Activated naive CD4-positive, alpha-beta T cell treated with anti-CD3 and anti-CD28 coated beads, Interleukin-2, amount 50 U/mL, for 72 hours (primary cell): ENCODE data around the gene RAPGEF2. TPM values are rescaled to one million over a fixed set of nuclear protein-coding genes. Genes with fewer than 3 reads are reported as not detected.

Experiments
- ATAC-seq, 2 donors: fragments of 150-1000 bp; cut with Tn5 transposase; 2 replicates each; pipeline ENCODE4 v1.10.0; 2021; ENCODE audit warnings: mild to moderate bottlenecking in 2 of 2, moderate library complexity in 2 of 2
- DNase-seq, 2 donors: peaks; one replicate each; pipeline ENCODE4 v3.0.0; 2021 to 2022; ENCODE audit warnings: low spot score in 2 of 2
- H3K27ac Mint-ChIP-seq, 2 donors: one replicate each; pipeline ENCODE4 v1.8.0; 2022; ENCODE audit warnings: mild to moderate bottlenecking in 2 of 2, mixed read lengths in 2 of 2
- H3K36me3 Mint-ChIP-seq, 2 donors: one replicate each; pipeline ENCODE4 v1.8.0; 2022; ENCODE audit warnings: mixed read lengths in 2 of 2
- H3K9me3 Mint-ChIP-seq, 2 donors: one replicate each; pipeline ENCODE4 v1.8.0; 2022; ENCODE audit warnings: mixed read lengths in 2 of 2
- total RNA-seq, 2 donors: library from RNA; stranded (reverse); gene quantifications; one replicate each; pipeline ENCODE4 v1.2.3, GENCODE V29; 2022

The RAPGEF2 gene
- total RNA-seq, 2 donors from 2014 or later, result 11.1 to 34.8 TPM

- no peak overlapping the region for H3K27ac Mint-ChIP-seq
- no peak for DNase-seq
- ATAC-seq, result no peak
- no peaks in the 10 kb centered on the region for H3K9me3 Mint-ChIP-seq
- peaks cover 7 to 14% of the 10 kb centered on the region in 2 donors for H3K36me3 Mint-ChIP-seq
These were observed 156.1 kb downstream of the RAPGEF2 start for GRCh38 chr4:159258889-159259560.

GRCh38 chr4:159264057-159264456 is 161.2 kb downstream of the RAPGEF2 start:
- no peak for DNase-seq
- H3K9me3 Mint-ChIP-seq, result no peaks in the 10 kb centered on the region
- no peaks in the 10 kb centered on the region for H3K36me3 Mint-ChIP-seq

GRCh38 chr4:159266981-159267868 is 164.3 kb downstream of the RAPGEF2 start:
- Mint-ChIP-seq H3K9me3 (no peaks in the 10 kb centered on the region), H3K36me3 (no peaks in the 10 kb centered on the region), H3K27ac (no peak overlapping the region)
- DNase-seq (no peak), ATAC-seq (no peak)

More at GRCh38 chr4:159264057-159264456, 161.2 kb downstream of the RAPGEF2 start:
- no peak for ATAC-seq
- no peak overlapping the region for H3K27ac Mint-ChIP-seq

- Mint-ChIP-seq H3K9me3 (no peaks in the 10 kb centered on the region), H3K27ac (no peak overlapping the region), H3K36me3 (no peaks in the 10 kb centered on the region)
- DNase-seq, result no peak
- no peak for ATAC-seq
These were observed 165.0 kb downstream of the RAPGEF2 start for GRCh38 chr4:159267869-159268285.

GRCh38 chr4:159268607-159269006 is 165.7 kb downstream of the RAPGEF2 start:
- H3K9me3 Mint-ChIP-seq, result no peaks in the 10 kb centered on the region
- ATAC-seq (no peak), DNase-seq (no peak)
- no peak overlapping the region for H3K27ac Mint-ChIP-seq
- H3K36me3 Mint-ChIP-seq, result no peaks in the 10 kb centered on the region

GRCh38 chr4:159269116-159269515 is 166.2 kb downstream of the RAPGEF2 start:
- Mint-ChIP-seq H3K36me3 (no peaks in the 10 kb centered on the region), H3K27ac (no peak overlapping the region), H3K9me3 (no peaks in the 10 kb centered on the region)
- DNase-seq (no peak), ATAC-seq (no peak)

GRCh38 chr4:159269956-159270355 is 167.1 kb downstream of the RAPGEF2 start:
- Mint-ChIP-seq H3K9me3 (no peaks in the 10 kb centered on the region), H3K27ac (no peak overlapping the region), H3K36me3 (no peaks in the 10 kb centered on the region)
- no peak for DNase-seq
- no peak for ATAC-seq

- no peaks in the 10 kb centered on the region for H3K9me3 Mint-ChIP-seq
- H3K27ac Mint-ChIP-seq, result no peak overlapping the region
- no peaks in the 10 kb centered on the region for H3K36me3 Mint-ChIP-seq
- no peak for ATAC-seq
- DNase-seq, result no peak
These were observed 169.0 kb downstream of the RAPGEF2 start for GRCh38 chr4:159271856-159272255.

GRCh38 chr4:159272273-159273140 is 169.6 kb downstream of the RAPGEF2 start:
- no peak for DNase-seq
- Mint-ChIP-seq H3K9me3 (no peaks in the 10 kb centered on the region), H3K36me3 (peaks cover 0 to 2% of the 10 kb centered on the region in 2 donors), H3K27ac (no peak overlapping the region)
- no peak for ATAC-seq

- DNase-seq (no peak), ATAC-seq (no peak)
- Mint-ChIP-seq H3K36me3 (peaks cover 0 to 8% of the 10 kb centered on the region in 2 donors), H3K27ac (no peak overlapping the region), H3K9me3 (no peaks in the 10 kb centered on the region)
These were observed 170.2 kb downstream of the RAPGEF2 start for GRCh38 chr4:159273141-159273438.

- no peak overlapping the region for H3K27ac Mint-ChIP-seq
- peaks cover 0 to 8% of the 10 kb centered on the region in 2 donors for H3K36me3 Mint-ChIP-seq
- no peaks in the 10 kb centered on the region for H3K9me3 Mint-ChIP-seq
- DNase-seq (no peak), ATAC-seq (no peak)
These were observed 171.0 kb downstream of the RAPGEF2 start for GRCh38 chr4:159273841-159274240.

GRCh38 chr4:159278399-159278798 is 175.5 kb downstream of the RAPGEF2 start:
- Mint-ChIP-seq H3K36me3 (peaks cover 0 to 8% of the 10 kb centered on the region in 2 donors), H3K27ac (no peak overlapping the region), H3K9me3 (no peaks in the 10 kb centered on the region)
- DNase-seq (no peak), ATAC-seq (no peak)

- H3K9me3 Mint-ChIP-seq, result no peaks in the 10 kb centered on the region
- ATAC-seq (no peak), DNase-seq (no peak)
- no peak overlapping the region for H3K27ac Mint-ChIP-seq
- peaks cover 0 to 8% of the 10 kb centered on the region in 2 donors for H3K36me3 Mint-ChIP-seq
These were observed 176.2 kb downstream of the RAPGEF2 start for GRCh38 chr4:159279084-159279483.

- DNase-seq (no peak), ATAC-seq (no peak)
- Mint-ChIP-seq H3K27ac (no peak overlapping the region), H3K9me3 (no peaks in the 10 kb centered on the region), H3K36me3 (peaks cover 0 to 8% of the 10 kb centered on the region in 2 donors)
These were observed 177.7 kb downstream of the RAPGEF2 start for GRCh38 chr4:159280442-159281172.

GRCh38 chr4:159281771-159282170 is 178.9 kb downstream of the RAPGEF2 start:
- no peak for ATAC-seq
- Mint-ChIP-seq H3K36me3 (peaks cover 0 to 8% of the 10 kb centered on the region in 2 donors), H3K27ac (no peak overlapping the region), H3K9me3 (no peaks in the 10 kb centered on the region)
- no peak for DNase-seq

- no peak for DNase-seq
- ATAC-seq, result no peak
- peaks cover 0 to 8% of the 10 kb centered on the region in 2 donors for H3K36me3 Mint-ChIP-seq
- no peak overlapping the region for H3K27ac Mint-ChIP-seq
- H3K9me3 Mint-ChIP-seq, result no peaks in the 10 kb centered on the region
These were observed 179.4 kb downstream of the RAPGEF2 start for GRCh38 chr4:159282329-159282728.
